OCI-M2 (cell line): ENCODE measurements around the gene CDK5R2.
A peak's percentile ranks its signal among the peaks of the same experiment; 100 is the strongest.

Experiments
- DNase-seq: peaks from one replicate; lab custom pipeline; 2025; ENCODE audit not compliant: unreplicated experiment; lab: John Stamatoyannopoulos, UW

CDK5R2 gene

DNA sequence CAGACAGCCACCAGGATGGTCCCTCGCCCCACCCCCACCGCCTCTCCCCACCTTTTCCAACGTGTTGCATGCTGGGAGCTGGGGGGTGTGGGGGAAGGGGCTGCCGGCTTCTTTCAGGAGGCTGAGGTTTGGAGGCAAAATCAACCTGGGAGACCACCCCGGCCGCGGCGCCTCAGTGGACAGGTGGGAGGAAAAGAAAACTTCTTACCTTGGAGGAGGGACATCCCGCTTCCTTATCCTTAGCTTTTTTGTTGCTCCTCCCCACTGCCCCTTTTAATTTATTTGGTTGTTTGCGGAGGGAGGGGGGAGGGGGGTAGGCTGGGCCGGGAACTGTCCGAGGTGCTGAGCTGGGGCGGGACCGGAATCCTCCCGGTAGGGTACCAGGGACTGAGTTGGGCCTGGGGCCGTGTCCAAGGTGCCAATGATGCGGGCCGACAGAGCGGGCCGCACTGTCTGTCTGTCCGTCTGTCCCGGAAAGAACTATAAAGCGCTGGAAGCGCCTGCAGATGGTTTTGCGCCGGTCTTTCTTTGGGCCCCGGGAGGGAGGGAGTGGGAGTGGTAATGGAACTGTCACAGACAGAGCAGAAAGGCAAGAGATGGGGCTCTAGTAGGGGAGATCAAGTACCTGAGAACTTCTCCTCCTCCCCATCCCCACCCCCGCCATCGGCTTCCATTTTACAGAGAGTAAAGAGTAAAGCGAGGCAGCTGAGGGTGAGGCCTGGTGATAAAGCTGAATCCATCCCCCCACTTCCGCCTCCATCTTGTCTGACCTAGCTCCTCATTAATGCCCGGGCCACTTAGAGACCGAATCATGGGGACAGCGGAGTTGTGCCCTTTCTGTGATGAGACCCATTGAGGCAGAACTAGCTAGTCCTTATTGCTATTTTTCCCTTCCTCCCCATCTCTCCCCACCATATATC is 2.4 kb downstream of the CDK5R2 start:
- no peak for DNase-seq

DNA sequence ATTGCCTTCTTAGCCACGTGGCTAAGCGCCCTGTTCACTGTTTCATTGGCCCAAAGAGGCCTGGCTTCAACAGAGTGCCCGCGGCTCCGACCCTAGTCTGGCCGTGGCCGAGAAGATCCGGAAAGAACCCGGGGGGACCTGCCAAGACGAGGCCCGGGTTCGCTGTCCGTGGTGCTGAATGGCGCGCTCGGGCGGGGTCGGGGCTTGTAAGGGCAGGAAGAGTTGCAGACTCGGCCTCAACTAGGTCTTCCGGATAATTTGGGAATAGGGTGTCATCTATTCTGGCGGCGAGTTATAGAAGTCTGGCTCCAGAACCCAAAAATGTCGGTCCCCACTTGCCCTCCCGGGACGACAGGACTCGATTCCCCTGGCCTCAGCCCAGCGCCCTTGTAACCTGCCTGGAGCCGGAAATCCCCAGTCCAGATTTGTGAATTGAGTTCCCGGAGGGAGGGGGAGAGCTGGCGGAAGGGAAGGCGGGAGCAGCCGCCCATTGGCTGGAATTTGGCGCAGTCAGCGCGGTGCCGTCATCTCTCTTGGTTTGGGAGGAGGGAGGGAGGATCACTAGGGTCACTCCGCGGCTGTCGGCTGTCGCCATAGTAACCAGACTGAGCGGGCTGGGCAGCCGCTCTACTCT is 3.5 kb downstream of the CDK5R2 start:
- no peak for DNase-seq

GRCh38 chr2:218963601-218964000 is 4.1 kb downstream of the CDK5R2 start:
- no peak for DNase-seq

- no peak for DNase-seq
Measured at GRCh38 chr2:218964041-218964771, 4.7 kb downstream of the CDK5R2 start.

- DNase-seq: no peak
Measured at GRCh38 chr2:218970894-218971293, 11.4 kb downstream of the CDK5R2 start.

DNA sequence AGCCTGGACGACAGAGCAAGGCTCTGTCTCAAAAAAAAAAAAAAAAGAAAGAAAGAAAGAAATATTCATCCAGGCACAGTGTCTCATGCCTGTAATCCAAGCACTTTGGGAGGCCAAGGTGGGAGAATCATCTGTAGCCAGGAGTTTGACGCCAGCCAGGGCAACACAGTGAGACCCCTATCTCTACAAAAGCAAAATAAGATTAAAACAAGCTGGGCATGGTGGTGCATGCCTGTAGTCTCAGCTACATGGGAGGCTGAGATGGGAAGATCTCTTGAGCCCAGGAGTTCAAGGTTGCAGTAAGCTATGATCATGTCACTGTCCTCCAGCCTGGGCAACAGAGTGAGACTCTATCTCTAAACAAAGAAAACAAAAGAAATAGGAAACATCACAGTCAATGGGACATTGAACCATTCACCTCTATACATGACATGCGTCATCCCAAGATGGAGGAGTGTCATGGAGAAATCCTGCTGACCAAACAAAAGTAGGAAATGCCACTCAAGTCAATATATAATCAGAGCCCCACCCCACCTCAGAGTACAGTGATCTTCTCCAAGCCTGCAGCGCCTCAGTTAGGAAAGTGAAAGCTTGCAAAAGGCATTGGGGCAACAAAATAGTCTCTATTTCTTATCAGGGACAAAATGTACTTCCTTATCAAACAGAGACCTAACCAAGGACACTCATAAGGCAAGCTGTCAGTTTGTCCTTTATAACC is 15.8 kb downstream of the CDK5R2 start:
- no peak for DNase-seq

GRCh38 chr2:218979846-218980734 is 20.6 kb downstream of the CDK5R2 start:
- DNase-seq: peak; percentile 7

DNA sequence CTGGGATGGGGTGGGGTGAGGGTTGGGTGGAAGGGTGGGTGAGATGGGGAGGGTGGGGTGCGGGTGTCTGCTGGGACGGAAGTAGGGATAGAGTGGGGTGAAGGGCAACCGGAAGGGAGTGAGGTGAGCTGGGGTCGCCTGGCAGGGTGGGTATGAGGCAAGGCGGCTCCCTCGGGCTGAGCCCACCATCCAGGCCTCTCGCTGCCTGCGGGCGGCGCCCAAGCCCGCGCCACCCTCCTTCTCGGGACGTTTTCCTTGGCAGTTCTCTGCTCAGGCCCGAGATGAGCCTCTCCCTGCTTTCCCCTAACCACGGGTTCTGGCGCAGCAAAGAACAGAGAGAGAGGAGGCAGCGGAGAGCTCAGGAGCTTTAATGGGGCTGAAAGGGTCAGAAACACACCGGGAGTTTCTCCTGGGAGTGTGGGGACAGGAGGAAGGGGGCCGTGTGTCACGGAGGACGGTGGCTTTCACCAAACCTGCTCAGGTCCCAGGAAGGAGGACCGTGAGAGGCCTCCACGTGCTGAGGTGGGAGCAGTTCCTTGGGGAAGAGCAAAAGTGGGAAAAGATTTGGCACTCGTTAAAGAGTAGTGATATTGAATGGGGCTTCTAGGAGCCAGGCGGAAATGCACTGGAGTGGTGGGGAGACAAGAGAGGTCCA is 21.4 kb downstream of the CDK5R2 start:
- DNase-seq: no peak

DNA sequence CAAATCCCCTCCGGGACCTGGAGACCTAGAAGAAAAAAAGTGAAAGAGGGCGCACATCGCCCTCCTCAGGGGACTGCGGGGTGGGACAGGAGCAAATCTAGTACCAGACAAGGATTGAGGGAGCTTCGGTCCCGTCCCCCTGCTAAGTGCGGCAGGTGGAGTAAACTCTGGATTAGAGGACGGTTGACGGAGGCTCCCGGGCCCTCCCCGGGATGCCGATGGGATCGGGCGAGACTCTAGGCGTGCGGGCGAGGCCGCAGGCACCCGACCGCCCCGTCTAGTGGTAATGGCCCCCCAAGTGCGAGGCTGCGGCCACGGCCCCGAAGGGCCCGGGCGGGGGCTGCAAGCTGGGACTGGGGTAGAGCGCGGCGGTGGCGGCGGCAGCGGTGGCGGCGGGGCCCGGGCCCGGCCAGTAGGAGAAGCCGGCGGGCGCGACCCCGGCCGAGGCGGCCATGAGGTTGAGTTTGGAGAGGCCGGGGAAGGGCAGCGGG is 22.0 kb downstream of the CDK5R2 start:
- no peak for DNase-seq

- no peak for DNase-seq
Measured at GRCh38 chr2:218981881-218982585, 22.6 kb downstream of the CDK5R2 start.

- no peak for DNase-seq
Measured at GRCh38 chr2:218982586-218983262, 23.3 kb downstream of the CDK5R2 start.

DNA sequence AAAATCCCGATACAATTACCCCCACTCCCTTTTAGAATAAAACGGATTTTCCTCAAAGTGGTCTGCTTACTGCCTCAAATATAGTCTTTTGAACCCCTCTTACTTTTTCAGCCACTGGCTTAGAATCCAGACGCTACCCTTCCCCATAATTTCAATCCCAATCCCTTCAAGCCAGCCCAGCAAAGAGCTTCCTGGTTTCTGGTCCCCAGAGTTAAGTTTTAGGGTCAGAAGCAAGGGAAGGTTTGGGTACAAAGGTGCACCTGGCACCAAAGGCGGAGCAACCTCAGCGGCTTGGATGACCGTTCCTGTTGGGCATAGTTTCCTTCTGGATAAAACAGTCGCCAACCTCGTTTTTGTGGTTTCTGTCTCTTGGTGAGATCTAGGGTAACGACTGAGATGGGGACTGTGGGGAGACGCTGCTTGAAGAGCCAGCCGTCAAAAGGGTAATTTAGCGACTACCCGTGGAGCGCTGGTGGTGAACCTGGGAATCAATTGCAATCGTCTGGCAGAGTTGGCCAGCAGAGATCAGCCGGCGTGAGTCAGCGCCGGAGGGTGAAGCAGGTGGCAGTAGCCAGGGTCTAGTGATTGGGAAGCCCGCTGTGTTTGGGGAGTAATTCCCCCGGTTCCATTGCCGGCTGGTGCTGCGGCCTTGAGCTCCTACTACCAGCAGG is 23.9 kb downstream of the CDK5R2 start:
- DNase-seq: no peak

DNA sequence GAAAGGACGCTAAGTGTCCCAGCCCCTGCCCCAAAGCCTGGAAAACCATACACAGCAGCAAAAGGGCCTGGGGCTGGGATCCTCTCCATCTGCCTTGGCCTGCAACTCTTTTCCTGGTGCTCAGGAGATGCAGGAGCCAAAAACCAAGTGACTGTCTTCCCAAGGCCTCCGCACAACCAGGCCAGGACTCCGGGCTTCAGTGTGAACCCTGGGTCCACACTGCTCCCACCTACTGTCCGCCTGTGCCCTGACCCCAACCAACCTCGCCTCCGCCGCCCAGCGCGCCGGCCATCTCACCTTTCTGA is 24.4 kb downstream of the CDK5R2 start:
- no peak for DNase-seq

GRCh38 chr2:218984239-218985020 is 25.0 kb downstream of the CDK5R2 start:
- DNase-seq: no peak

GRCh38 chr2:218985021-218985324 is 25.5 kb downstream of the CDK5R2 start, which contains the start of gene FEV:
Gene FEV, minus strand, starts transcription at chr2:218985184. Its CDS starts 109 bp downstream, at chr2:218985075.
- DNase-seq: no peak

- no peak for DNase-seq
Measured at GRCh38 chr2:218985325-218986091, 26.0 kb downstream of the CDK5R2 start.
